DMS153 treated with DMSO at 0.1 percent for 48 hours (cell line): ENCODE data around the gene PRLH.

Source experiments
- DNase-seq: peaks from one replicate; lab custom pipeline; 2025; ENCODE audit not compliant: unreplicated experiment; lab: John Stamatoyannopoulos, UW

PRLH gene

DNA sequence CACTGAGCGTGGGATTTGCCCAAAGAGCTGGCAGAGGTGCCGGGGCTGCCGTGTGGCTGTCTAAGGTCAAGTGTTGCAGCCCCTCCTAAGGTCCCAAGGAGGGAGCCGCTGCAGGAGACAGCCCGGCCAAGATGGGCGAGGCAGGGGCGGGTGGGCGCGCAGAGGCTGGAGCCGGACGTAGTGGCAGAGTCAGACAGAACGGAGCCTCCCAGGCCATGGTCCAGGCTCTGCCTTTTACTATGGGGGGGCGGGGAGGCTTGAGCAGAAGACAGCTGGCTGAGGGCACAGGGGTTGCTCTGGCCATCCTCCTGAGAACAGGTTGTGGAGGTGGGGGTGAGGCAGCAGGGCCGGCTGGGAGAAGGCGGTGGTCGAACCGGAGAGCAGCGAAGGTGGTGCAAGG, 27.5 kb upstream of the PRLH start:
- no peak for DNase-seq

DNA sequence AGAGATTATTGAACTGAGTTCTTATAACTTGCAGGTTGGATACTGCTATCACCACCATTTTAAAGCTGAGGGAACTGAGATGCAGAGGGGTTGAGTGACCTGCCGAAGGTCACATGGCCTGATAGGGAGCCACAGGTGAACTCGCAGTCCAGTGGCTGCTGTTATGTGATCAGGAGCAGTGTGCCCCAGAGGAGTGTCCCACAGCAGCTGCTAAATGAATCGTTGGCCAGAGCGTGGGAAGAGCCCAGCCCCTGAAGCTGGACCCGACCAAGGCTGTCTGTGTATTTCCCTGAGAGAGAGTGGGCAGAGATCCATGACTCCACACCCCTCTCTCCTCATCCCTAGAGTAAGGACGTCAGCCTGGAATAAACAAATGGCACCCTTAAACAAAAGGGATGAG, 26.7 kb upstream of the PRLH start:
- no peak for DNase-seq

DNA sequence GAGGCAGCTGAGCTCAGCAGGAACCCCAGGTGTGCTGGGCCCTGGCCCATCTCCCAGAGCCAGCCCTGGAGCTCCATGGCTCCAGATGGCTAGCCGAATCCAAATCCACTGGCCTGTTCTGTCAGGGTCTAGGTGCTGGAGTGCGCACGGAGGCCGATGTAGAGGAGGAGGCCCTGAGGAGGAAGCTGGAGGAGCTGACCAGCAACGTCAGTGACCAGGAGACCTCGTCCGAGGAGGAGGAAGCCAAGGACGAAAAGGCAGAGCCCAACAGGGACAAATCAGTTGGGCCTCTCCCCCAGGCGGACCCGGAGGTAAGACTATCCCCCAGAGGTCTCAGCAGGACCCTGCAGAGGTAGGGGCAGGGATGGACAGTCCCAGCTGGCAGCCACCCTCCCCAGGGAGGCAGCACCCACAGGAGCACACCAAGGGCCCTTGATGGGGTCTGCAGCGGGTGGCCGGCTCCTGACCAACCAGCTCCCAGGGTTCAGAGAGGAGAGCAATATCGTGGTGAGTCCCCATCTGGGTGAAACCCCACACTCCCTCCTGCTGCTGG, 26.1 kb upstream of the PRLH start:
- no peak for DNase-seq

DNA sequence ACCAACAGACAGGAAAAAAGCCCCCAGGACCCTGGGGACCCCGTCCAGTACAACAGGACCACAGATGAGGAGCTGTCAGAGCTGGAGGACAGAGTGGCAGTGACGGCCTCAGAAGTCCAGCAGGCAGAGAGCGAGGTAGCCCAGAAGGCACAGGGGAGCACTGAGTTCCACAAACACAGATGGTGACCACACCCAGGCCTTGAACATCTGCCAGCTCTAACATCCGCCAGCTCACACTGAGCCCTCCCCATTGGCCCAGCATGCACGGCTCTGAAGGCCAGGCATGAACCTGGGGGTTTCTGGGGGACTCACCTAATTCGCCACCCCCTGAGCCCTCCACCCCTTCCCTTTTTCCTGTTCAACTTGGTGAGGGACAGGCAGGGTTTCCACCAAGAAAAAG, 25.6 kb upstream of the PRLH start:
- DNase-seq = peak; percentile 56

DNA sequence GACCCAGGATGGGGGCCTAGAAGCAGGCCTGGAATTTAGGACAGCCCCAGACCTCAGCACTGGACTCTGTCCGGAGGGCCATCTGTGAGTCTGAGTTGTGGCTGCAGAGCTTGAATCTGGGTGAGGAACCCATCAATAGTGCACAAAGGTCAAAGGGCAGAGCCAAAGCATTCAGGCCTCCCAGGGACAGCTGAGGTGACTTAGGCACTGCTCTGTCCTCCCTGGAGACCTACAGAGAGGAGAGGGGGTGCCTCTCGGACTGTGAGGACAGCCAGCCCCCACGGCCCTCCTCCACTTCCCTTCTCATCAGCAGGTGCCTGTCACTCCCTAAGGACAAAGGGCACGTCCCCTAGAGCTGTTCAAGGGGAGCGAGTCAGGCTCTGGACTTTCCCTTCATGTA, 25.1 kb upstream of the PRLH start:
- DNase-seq = no peak

DNA sequence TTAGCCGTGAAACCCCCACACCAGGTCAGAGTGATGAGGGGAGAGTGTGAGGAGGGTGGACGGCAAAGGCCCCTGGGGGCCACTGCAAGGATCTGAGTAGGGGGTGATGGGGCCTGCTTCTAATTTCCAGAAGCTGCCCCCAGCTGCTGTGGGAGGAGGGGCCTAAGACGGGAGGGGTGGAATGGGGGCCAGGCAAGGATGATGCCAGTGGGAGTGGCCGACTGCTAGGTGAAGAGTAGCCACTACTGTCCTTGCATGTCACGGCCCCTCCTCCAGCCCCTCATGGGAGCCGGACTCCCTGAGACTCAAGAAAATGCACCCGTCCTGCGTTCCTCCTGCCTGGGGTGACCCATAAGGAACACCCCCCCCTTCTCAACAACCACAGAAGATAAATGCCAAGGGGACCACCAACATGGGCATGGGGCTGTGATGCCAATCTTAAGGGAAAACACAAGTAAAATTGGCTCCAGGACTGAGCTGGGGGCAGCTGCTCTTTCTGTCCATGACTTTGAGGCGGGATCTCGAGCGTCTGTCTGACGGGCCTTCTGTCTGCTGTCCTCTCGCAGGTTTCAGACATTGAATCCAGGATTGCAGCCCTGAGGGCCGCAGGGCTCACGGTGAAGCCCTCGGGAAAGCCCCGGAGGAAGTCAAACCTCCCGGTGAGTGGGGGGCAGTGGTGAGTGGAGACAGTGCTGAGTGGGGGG, 24.2 kb upstream of the PRLH start:
- no peak for DNase-seq

DNA sequence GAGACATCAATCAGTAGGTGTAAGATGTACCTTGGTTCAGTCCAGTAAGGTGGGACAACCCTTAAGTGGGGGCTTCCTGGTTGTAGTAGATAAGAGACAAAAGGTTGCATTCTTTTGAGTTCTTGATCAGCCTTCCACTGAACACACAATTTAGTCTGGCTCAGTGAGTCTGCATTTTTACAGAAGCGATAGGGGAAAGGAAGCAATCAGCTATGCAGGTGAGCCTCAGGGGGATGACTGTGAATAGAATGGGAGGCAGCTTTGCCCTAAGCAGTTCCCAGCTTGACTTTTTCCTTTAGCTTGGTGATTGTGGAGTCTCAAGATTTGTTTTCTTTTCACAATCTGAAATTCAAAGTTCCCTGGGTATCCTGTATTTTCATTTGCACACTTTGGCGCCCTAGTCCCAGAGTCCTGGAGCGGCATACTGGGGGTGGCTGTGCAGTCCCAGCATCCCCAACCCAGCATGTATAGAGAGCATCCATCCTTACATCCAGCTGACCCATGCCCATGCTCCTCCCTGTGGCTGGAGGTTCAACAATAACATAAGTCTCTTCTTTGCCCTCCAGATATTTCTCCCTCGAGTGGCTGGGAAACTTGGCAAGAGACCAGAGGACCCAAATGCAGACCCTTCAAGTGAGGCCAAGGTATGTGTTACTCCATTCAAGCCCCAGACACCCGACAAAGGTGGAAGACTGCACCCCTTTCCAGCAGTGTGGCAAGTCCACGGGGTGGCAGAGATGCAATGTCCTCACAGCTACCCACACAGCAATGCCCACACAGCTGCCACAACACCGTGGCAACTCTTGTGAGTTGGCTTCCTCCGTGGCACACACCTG, 20.1 kb upstream of the PRLH start:
- DNase-seq = no peak

DNA sequence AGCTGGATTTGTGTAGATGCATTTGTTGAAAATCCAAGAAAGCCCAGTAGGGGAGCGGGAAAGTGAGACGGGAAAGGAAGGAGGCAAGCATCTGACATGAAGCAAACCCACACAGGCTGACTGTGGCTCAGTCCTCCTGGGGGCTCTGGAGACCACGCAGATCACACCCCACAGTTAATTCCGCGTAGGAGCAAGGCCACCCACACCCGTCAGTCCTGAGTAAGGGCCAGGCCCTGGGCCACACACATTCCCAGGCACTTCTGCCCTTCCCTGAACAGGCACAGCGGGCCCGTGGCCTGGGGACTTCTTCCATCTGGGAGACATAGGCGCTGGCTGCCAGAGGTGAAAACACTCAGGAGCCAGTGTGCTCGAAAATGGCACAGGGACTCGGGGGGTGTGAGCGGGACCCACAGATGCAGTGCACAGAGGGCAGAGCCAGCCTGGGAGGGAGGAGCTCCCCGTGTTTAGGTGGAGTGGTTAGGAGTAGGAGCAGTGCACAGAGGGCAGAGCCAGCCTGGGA, 19.4 kb upstream of the PRLH start:
- DNase-seq = no peak

DNA sequence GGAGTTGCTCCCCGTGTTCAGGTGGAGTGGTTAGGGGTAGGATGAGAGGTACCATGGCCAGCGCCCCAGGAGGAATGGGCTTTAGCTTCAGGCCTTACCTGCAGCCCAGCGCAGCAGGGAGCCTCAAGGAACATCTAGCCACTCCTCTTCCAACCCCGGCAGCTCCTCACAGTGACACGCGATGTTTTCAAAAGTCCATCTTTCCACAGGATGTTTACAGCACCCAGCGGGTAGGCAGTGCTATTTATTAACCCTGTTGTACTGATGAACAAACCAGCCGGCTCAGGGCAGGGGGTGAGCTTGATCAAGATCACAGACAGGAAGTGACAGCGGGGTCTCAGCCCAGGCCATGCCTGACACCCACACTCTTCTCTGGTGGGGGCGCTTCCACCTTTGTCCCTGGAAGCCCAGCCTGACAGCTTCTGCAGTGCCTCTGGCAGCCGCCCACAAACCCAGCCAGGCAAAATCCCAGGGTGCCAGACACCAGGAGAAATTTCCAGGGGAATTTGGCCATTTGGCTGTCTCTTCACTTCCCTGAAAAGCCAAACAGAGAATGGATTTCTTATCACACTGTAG, 18.4 kb upstream of the PRLH start:
- peak; percentile 41 for DNase-seq

DNA sequence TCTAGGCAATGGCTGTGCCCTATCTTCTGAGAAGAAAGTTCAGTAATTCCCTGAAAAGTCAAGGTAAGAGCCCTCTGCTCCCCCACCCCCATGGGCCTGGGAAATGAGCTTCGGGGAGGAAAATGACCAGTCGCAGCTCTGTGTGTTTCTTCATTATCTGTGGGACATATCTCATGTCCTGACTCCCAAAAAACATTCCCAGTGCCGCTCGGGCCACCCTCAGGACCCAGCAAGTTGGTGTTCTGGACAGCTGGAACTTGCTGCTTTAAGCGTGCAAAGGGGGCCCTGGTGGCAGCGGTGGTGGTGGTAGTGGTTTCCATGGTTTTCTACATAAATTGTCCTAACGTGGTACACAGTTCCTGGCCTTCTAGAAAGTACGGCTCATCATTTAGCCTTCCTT, 17.2 kb upstream of the PRLH start:
- DNase-seq = no peak

DNA sequence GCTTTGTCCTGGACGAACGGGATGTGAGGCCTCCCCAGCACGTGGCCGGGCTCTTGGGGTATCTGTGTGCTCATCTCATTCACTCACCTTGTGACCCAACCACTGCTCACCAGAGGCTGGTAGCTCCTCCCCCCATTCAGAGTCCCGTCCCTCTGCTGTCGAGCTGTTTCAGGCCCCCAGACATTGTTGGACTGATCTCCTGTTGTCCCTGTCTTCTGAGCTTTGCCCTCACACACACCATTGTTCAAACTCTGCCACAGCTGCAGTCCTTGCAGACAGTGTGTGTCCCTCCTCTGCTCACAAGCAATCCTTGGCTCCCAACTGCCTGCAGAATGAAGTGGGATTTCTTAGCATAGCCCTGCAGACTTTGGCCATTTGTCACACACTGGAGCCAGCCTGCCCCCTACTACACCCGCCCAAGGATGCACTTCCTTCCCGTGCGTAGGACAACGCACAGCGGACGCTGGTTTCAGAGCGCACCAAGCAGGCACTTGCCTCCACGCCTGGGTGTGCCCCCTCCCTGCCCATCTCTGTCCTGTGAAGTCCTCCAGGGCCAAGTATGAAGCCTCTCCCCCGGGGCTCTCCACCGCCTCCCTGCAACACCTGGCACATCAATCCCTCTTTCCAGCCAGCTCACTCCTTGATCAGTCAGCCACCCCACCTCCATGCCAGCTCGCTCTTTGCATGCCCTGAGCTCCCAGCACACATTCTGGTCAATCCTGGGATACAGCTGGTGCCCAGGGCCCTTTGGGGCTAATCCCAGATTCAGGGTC, 16.5 kb upstream of the PRLH start:
- no peak for DNase-seq

DNA sequence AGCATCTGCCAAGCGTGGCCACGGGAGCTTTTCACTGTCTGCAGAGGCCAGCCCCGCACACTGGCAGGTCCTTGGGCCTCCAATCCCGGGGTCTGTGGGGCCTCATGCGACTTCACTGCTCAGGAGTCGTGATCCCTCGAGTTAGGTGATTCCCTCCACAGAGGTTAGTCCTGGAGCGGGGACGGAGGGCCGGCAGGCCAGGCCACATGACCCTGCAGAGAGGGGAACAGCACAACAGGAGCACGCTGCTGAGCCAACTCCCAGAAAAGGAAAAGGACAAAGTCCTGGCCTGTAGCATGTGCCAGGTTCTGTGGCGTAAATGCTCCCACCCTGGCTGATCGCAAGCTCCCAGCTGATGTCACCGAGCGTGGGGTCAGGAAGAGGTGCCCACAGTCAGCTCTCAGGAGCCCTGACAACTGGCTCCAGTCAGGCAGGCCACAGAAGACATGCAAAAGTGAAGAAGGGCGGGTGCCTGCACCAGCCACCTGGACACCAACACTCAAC, 15.3 kb upstream of the PRLH start:
- DNase-seq = no peak

DNA sequence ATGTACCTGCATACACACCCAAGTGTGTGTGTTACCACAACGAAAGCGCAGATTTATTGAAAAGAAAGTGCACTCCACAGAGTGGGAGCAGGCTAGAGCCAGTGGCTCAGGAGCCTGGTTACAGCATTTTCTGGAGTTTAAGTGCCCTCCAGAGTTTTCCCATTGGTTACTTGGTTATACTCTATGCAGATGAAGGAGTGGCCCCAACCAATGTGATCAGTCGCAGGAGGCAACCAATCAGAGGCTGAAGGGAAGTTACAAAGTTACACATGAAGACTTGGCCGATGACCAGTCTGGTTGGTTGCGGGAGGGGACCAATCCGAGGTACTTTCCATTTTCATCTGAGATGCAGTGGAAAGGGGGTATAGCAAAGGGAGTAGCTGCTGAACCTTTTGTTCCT, 13.5 kb upstream of the PRLH start:
- DNase-seq = no peak

DNA sequence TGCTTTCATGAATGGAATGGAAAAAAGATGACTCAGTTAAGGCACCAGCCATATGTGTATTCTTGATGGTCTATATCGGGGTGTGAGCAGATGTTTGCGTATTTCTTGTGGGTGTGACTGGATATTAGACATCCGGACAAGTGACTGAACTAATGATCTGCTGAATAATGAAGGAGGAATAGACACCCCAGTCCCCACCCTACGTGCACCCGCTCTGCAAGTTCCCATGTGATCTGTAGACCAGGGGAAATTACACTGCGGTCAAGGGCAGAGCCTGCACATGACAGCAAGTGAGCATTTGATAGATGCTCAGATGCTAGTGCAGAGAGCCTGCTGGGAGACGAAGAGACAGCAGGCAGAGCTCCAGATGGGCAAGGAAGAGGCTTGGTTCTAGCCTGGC, 12.4 kb upstream of the PRLH start:
- no peak for DNase-seq

DNA sequence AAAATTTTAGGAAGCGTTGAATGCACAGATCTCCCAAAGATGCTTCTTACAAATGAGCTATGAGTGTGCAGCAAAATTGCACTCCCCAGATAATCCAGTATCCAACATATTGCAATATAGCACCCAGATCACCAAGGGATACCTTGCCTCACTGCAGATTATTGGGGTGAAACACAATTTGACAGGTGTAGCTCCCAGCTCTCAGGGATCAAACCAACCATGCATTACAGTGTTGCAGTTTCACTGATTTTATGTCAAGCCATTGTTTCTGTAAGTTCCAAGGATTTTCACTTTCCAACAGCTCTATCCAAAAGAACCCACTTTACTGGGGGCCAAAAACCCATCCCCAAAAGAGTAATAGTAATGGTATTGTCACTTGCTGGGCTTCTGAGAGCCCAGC, 10.8 kb upstream of the PRLH start:
- no peak for DNase-seq

DNA sequence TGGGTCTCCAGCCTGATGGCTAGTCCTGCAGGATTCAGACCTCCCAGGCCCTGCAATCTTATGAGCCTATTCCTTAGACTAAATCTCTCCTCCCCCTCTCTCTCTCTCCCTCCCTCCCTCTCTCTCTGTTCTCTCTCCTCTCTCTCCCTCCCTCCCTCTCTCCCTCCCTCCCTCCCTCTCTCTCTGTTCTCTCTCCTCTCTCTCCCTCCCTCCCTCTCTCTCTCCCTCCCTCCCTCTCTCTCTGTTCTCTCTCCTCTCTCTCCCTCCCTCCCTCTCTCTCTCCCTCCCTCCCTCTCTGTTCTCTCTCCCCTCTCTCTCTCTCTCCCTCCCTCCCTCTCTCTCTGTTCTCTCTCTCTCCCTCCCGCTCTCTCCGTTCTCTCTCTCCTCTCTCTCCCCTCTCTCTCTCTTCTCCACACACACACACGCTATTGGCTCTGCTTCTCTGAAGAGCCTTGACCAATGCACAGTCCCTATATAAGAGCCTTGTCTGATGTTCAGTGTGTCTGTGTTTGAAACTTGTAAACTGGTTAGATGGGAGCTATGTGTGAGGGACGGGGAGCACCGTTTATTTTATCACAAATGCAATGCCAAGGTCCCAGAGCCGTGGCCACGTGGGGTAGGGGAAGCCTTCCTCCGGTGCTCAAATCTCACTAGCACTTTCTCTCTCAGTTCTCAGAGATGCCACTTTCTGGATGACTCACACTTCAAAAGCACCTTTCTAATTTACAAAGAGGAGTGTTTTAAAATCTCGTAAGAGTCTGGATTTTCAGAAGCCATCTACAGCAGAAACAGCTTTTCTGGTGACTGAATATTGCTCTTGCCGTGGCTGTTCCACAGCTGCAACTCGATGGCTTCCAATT, 9.4 kb upstream of the PRLH start:
- no peak for DNase-seq

DNA sequence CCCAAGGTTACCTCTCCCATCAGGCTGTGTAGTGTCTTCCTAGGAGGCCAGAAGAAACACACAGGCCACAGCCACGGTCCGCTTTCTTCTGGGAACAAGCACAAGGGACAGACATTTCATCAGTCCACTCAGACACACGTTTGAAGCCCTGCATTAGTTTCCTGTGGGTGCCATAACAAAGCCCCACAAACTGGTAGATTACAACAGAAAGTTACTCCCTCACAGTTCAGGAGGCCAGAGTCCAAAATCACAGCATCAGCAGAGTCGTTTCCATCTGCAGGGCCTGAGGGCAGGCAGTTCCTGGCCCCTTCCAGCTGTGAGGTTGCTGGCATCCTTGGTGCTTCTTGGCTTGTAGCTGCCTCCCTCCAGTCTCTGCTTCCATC, 8.8 kb upstream of the PRLH start:
- no peak for DNase-seq

DNA sequence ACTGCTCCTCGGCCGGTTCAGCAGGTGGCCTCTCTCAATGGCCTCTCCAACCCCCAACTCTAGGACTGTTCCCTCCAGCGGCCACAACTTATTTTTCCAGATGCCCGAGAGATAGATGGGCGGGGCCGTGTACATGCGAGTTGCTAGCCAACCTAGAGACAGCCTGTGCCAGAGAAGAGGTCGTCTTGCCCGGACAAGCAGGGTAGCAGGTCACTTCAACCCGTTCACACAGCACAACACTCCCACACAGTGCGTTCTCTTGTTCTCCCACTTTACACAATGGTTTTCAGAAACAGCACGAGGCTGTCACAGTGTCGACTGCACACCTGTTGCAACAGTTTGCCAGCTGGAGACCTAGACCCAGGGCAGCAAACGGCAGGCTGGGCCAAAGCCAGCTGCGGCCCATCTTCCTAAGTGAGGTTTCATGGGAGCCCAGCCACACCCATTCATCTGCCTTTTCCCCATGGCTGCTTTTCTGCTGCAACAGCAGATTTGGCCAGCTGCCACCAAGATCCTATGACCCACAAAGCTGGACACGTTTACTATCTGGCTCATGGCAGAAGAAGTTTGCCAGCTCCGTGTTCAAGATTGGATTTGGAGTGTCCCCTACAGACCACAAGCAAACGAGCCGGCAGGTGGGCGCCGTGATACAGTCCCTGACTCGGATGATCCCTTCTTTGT, 7.3 kb upstream of the PRLH start:
- DNase-seq = peak; percentile 57

DNA sequence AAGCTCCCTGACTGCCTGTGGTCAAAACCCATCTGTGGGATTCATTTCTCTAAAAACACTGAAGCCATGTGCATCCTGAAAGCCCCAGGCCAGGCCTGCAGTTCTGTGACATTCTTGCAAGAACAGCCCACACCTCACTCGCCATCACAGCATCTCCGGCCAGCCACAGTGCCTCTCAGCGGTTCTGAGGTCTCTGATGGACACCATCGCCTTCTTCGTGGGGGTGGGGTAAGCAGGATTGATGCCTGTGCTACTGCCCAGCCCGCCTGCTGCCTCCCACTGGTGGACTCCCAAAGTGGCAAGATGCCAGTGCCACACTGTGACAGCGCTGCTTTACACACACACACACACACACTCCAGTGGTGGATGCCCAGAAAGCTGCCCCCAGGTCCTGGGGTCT, 5.2 kb upstream of the PRLH start:
- DNase-seq = no peak
